ENCODE data around the gene CSNK1A1. TPM values are rescaled to one million over a fixed set of nuclear protein-coding genes. Genes with fewer than 3 reads are reported as not detected.

CSNK1A1 gene
- total RNA-seq, 1 experiment from 2014 or later = 193 TPM

- Histone ChIP-seq H3K4me3 (ENCODE audit: low read length) (peak overlapping the region; percentile 77), H2AFZ (ENCODE audit: low read length) (peak overlapping the region; percentile 46)
Measured at GRCh38 chr5:149581931-149582768, 30.9 kb upstream of the CSNK1A1 start.

GRCh38 chr5:149581192-149581861 lies 30.1 kb upstream of the CSNK1A1 start, which contains the start of gene ARHGEF37:
TSS of gene ARHGEF37 (plus strand) at chr5:149581498. CDS start at chr5:149597770, 16,272 bp downstream.
- peak within 1 kb of the TSS; percentile 75 for H3K9ac ChIP-seq (ENCODE audit: low read length)
- H3K4me2 ChIP-seq (ENCODE audit: low read depth, low read length, poor library complexity, severe bottlenecking) = peak within 1 kb of the TSS; percentile 82
- no peaks in the 10 kb centered on the region for H3K9me3 ChIP-seq (ENCODE audit: low read length)
- H3K27me3 ChIP-seq (ENCODE audit: low read length) = no peaks in the 10 kb centered on the region
- H3K4me3 ChIP-seq (ENCODE audit: low read length) = peak within 1 kb of the TSS; percentile 77
- no peaks in the 10 kb centered on the region for H3K9me2 ChIP-seq (replicated peaks; ENCODE audit: insufficient read depth, low read length)
- no peaks in the 10 kb centered on the region for H4K20me1 ChIP-seq (ENCODE audit: insufficient read depth, low read depth, low read length)
- peak; percentile 87 for DNase-seq
- peak within 1 kb of the TSS; percentile 92 for H3K27ac ChIP-seq (ENCODE audit: low read length)
- H3K4me1 ChIP-seq (ENCODE audit: low read length) = peaks cover 45% of the 10 kb centered on the region
- H3K36me3 ChIP-seq (ENCODE audit: insufficient read depth, low read length) = 0 out of 2 replicates have a peak, but pooled peaks cover 4% of the 10 kb centered on the region
- peaks cover 51% of the 10 kb centered on the region for H3K79me2 ChIP-seq (ENCODE audit: low read length)
- H2AFZ ChIP-seq (ENCODE audit: low read length) = peak within 1 kb of the TSS; percentile 46

More at GRCh38 chr5:149581931-149582768, 30.9 kb upstream of the CSNK1A1 start:
- Histone ChIP-seq H3K9ac (ENCODE audit: low read length) (peak overlapping the region; percentile 75), H3K79me2 (ENCODE audit: low read length) (peaks cover 59% of the 10 kb centered on the region), H3K9me3 (ENCODE audit: low read length) (no peaks in the 10 kb centered on the region), H4K20me1 (ENCODE audit: insufficient read depth, low read depth, low read length) (no peaks in the 10 kb centered on the region), H3K27ac (ENCODE audit: low read length) (peak overlapping the region; percentile 92), H3K4me2 (ENCODE audit: low read depth, low read length, poor library complexity, severe bottlenecking) (peak overlapping the region; percentile 82), H3K9me2 (replicated peaks; ENCODE audit: insufficient read depth, low read length) (no peaks in the 10 kb centered on the region), H3K4me1 (ENCODE audit: low read length) (peaks cover 49% of the 10 kb centered on the region), H3K27me3 (ENCODE audit: low read length) (no peaks in the 10 kb centered on the region), H3K36me3 (ENCODE audit: insufficient read depth, low read length) (0 out of 2 replicates have a peak, but pooled peaks cover 4% of the 10 kb centered on the region)
- peak; percentile 70 for DNase-seq

GRCh38 chr5:149580808-149581191 lies 29.6 kb upstream of the CSNK1A1 start:
- H3K4me1 ChIP-seq (ENCODE audit: low read length) = peaks cover 44% of the 10 kb centered on the region
- 0 out of 2 replicates have a peak, but pooled peaks cover 4% of the 10 kb centered on the region for H3K36me3 ChIP-seq (ENCODE audit: insufficient read depth, low read length)
- H3K9me2 ChIP-seq (replicated peaks; ENCODE audit: insufficient read depth, low read length) = no peaks in the 10 kb centered on the region
- peaks cover 47% of the 10 kb centered on the region for H3K79me2 ChIP-seq (ENCODE audit: low read length)
- no peaks in the 10 kb centered on the region for H4K20me1 ChIP-seq (ENCODE audit: insufficient read depth, low read depth, low read length)
- H3K9me3 ChIP-seq (ENCODE audit: low read length) = no peaks in the 10 kb centered on the region
- DNase-seq = no peak
- peak overlapping the region; percentile 75 for H3K9ac ChIP-seq (ENCODE audit: low read length)
- H3K27me3 ChIP-seq (ENCODE audit: low read length) = no peaks in the 10 kb centered on the region
- peak overlapping the region; percentile 82 for H3K4me2 ChIP-seq (ENCODE audit: low read depth, low read length, poor library complexity, severe bottlenecking)
- H3K27ac ChIP-seq (ENCODE audit: low read length) = peak overlapping the region; percentile 92
- H2AFZ ChIP-seq (ENCODE audit: low read length) = peak overlapping the region; percentile 46
- peak overlapping the region; percentile 77 for H3K4me3 ChIP-seq (ENCODE audit: low read length)

- Histone ChIP-seq H3K36me3 (ENCODE audit: insufficient read depth, low read length) (no peaks in the 10 kb centered on the region), H3K27ac (ENCODE audit: low read length) (no peak overlapping the region), H3K27me3 (ENCODE audit: low read length) (no peaks in the 10 kb centered on the region), H2AFZ (ENCODE audit: low read length) (no peak overlapping the region), H3K9me2 (replicated peaks; ENCODE audit: insufficient read depth, low read length) (no peaks in the 10 kb centered on the region), H3K4me2 (ENCODE audit: low read depth, low read length, poor library complexity, severe bottlenecking) (no peak overlapping the region), H3K4me3 (ENCODE audit: low read length) (no peak overlapping the region), H3K4me1 (ENCODE audit: low read length) (peaks cover 40% of the 10 kb centered on the region), H3K9me3 (ENCODE audit: low read length) (no peaks in the 10 kb centered on the region), H4K20me1 (ENCODE audit: insufficient read depth, low read depth, low read length) (no peaks in the 10 kb centered on the region), H3K9ac (ENCODE audit: low read length) (no peak overlapping the region), H3K79me2 (ENCODE audit: low read length) (peaks cover 33% of the 10 kb centered on the region)
- no peak for DNase-seq
Measured at GRCh38 chr5:149578896-149579295, 27.7 kb upstream of the CSNK1A1 start.

- Histone ChIP-seq H4K20me1 (ENCODE audit: insufficient read depth, low read depth, low read length) (no peaks in the 10 kb centered on the region), H3K4me2 (ENCODE audit: low read depth, low read length, poor library complexity, severe bottlenecking) (no peak overlapping the region), H3K4me3 (ENCODE audit: low read length) (no peak overlapping the region), H3K9me3 (ENCODE audit: low read length) (no peaks in the 10 kb centered on the region), H3K4me1 (ENCODE audit: low read length) (peaks cover 35% of the 10 kb centered on the region), H3K9ac (ENCODE audit: low read length) (no peak overlapping the region), H3K27me3 (ENCODE audit: low read length) (no peaks in the 10 kb centered on the region), H2AFZ (ENCODE audit: low read length) (no peak overlapping the region), H3K27ac (ENCODE audit: low read length) (no peak overlapping the region), H3K36me3 (ENCODE audit: insufficient read depth, low read length) (no peaks in the 10 kb centered on the region), H3K9me2 (replicated peaks; ENCODE audit: insufficient read depth, low read length) (no peaks in the 10 kb centered on the region), H3K79me2 (ENCODE audit: low read length) (peaks cover 5% of the 10 kb centered on the region; the same call in 1 of the 2 replicates)
- DNase-seq = no peak
Measured at GRCh38 chr5:149576021-149576420, 24.8 kb upstream of the CSNK1A1 start.

- DNase-seq = no peak
- no peaks in the 10 kb centered on the region for H3K9me3 ChIP-seq (ENCODE audit: low read length)
- peaks cover 27% of the 10 kb centered on the region for H3K4me1 ChIP-seq (ENCODE audit: low read length)
- 0 out of 2 replicates have a peak overlapping the region, but pooled peaks have one; percentile 17 for H2AFZ ChIP-seq (ENCODE audit: low read length)
- H3K4me2 ChIP-seq (ENCODE audit: low read depth, low read length, poor library complexity, severe bottlenecking) = no peak overlapping the region
- no peaks in the 10 kb centered on the region for H4K20me1 ChIP-seq (ENCODE audit: insufficient read depth, low read depth, low read length)
- H3K9me2 ChIP-seq (replicated peaks; ENCODE audit: insufficient read depth, low read length) = no peaks in the 10 kb centered on the region
- H3K4me3 ChIP-seq (ENCODE audit: low read length) = no peak overlapping the region
- no peak overlapping the region for H3K27ac ChIP-seq (ENCODE audit: low read length)
- H3K79me2 ChIP-seq (ENCODE audit: low read length) = no peaks in the 10 kb centered on the region
- no peaks in the 10 kb centered on the region for H3K27me3 ChIP-seq (ENCODE audit: low read length)
- no peaks in the 10 kb centered on the region for H3K36me3 ChIP-seq (ENCODE audit: insufficient read depth, low read length)
- H3K9ac ChIP-seq (ENCODE audit: low read length) = no peak overlapping the region
Measured at GRCh38 chr5:149575131-149575530, 23.9 kb upstream of the CSNK1A1 start.

GRCh38 chr5:149572576-149573231 lies 21.5 kb upstream of the CSNK1A1 start:
- H3K27me3 ChIP-seq (ENCODE audit: low read length) = no peaks in the 10 kb centered on the region
- DNase-seq = peak; percentile 81

More at GRCh38 chr5:149572576-149573231, 21.5 kb upstream of the CSNK1A1 start:
- H4K20me1 ChIP-seq (ENCODE audit: insufficient read depth, low read depth, low read length) = no peaks in the 10 kb centered on the region
- no peaks in the 10 kb centered on the region for H3K9me3 ChIP-seq (ENCODE audit: low read length)
- H3K4me2 ChIP-seq (ENCODE audit: low read depth, low read length, poor library complexity, severe bottlenecking) = peak overlapping the region; percentile 53
- H3K9me2 ChIP-seq (replicated peaks; ENCODE audit: insufficient read depth, low read length) = no peaks in the 10 kb centered on the region
- H3K79me2 ChIP-seq (ENCODE audit: low read length) = no peaks in the 10 kb centered on the region
- peaks cover 26% of the 10 kb centered on the region for H3K4me1 ChIP-seq (ENCODE audit: low read length)
- H3K4me3 ChIP-seq (ENCODE audit: low read length) = peak overlapping the region; percentile 27; the same call in 1 of the 2 replicates
- H3K9ac ChIP-seq (ENCODE audit: low read length) = peak overlapping the region; percentile 56
- H3K27ac ChIP-seq (ENCODE audit: low read length) = peak overlapping the region; percentile 83
- H2AFZ ChIP-seq (ENCODE audit: low read length) = no peak overlapping the region; the same call in 1 of the 2 replicates
- H3K36me3 ChIP-seq (ENCODE audit: insufficient read depth, low read length) = no peaks in the 10 kb centered on the region

Measured in Karpas-422 (cell line).